GM21515 (cell line): ENCODE measurements around the gene DOCK7.

Experiments
- ATAC-seq: cut with Tn5 transposase; IDR thresholded peaks from one replicate; pipeline ENCODE4 v1.9.1; 2021; ENCODE audit not compliant: unreplicated experiment

DOCK7 gene

GRCh38 chr1:62423580-62424242, 264.5 kb downstream of the DOCK7 start:
- ATAC-seq, result no peak

DNA sequence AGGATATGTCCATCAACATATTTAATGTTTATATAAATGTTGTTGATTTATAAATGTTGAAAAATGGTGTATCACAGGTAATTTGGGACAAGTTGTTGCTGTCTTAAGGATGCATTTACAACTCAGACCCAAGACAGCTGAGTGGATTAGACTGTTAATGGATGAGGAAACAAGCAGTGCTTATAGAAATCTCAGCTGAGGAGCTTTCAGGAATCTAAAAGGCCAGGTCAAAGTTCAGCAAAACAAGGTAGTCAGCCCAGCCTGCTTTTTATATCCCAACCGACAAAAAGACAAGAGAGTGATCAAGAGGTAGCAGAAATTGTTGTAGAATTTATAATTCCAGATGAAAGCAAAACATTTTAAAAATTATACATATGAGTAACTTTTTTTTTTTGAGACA, 268.0 kb downstream of the DOCK7 start:
- ATAC-seq, result no peak

GRCh38 chr1:62417351-62417999, 270.7 kb downstream of the DOCK7 start:
- ATAC-seq, result no peak

DNA sequence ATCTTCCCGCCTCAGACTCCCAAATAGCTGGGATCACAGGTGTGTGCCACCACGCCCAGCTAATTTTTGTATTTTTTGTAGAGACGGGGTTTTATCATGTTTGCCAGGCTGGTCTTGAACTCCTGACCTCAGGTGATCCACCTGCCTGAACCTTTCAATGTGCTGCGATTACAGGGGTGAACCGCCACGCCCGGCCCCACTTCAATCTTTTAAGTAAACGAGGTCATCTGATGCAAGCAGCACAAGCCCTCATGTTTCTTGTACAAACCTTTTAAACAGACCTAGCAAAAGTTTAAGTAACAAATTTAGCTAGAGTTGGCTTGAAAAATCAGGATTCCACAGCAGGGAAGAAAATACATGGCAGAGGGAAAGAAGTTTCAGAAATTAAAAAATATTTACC, 272.5 kb downstream of the DOCK7 start:
- no peak for ATAC-seq

- ATAC-seq, result no peak
These were observed 280.7 kb downstream of the DOCK7 start for GRCh38 chr1:62407398-62408009.

- no peak for ATAC-seq
These were observed 281.6 kb downstream of the DOCK7 start for GRCh38 chr1:62406576-62406975.

DNA sequence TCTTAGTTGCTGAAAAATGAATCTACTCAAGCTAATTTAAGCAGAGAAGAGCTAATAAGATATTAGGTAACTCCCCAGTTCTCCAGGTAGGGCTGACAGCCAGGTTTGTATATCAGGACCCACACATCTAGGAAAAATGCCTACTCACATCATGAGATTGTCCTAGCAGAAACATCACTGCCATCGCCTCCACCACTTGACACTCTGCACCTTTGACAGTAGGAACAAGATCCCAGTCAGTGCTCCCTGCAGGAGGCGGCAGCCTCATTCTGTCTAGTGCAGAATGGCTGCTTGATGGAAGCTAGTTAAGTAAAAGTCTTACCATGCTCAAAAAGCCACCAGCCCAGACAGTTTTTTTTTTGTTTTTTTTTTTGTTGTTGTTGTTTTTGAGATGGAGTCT, 282.9 kb downstream of the DOCK7 start:
- no peak for ATAC-seq
